Common myeloid progenitor, CD34-positive (primary cell): ENCODE results near the gene ASB13.
"Not testable (repeated sequence)": the region's sequence is repeated elsewhere in the genome, so short reads cannot be mapped to it uniquely, and the experiment has no call there.

Experiments
- CTCF ChIA-PET: fragments of 350-600 bp; sonication (Branson Sonifier 250); formaldehyde crosslinking; loops from one replicate; lab custom pipeline; 2021; ENCODE audit warnings: antibody characterized with exemption; lab: Charles Lee
- POLR2A ChIA-PET: fragments of 350-600 bp; sonication (Branson Sonifier 250); formaldehyde crosslinking; loops from one replicate; lab custom pipeline; 2021; ENCODE audit warnings: antibody characterized with exemption; lab: Charles Lee
- DNase-seq, 3 donors: peaks; one replicate each; pipeline versions ENCODE4 v3.0.0 to v3.0.0-alpha.2; 2013
- H3K27ac ChIP-seq, 2 experiments: 1 replicate in 1 of 2; 2 replicates in 1 of 2; pipeline ENCODE4 v1.7.0; 2013; ENCODE audit warnings: inconsistent platforms in 2 of 2, low read length in 2 of 2, mild to moderate bottlenecking in 2 of 2, low read depth in 1 of 2, moderate library complexity in 1 of 2; ENCODE audit not compliant: severe bottlenecking in 2 of 2, insufficient read depth in 1 of 2, poor library complexity in 1 of 2
- H3K27me3 ChIP-seq, 5 experiments: replicated peaks in 2 of 5; 1 replicate in 3 of 5; 2 replicates in 2 of 5; pipeline versions ENCODE4 v1.6.1 to v1.7.0; 2013; ENCODE audit warnings: low read length in 4 of 5, mild to moderate bottlenecking in 2 of 5, moderate library complexity in 2 of 5, inconsistent platforms in 1 of 5; ENCODE audit not compliant: insufficient read depth in 5 of 5, control insufficient read depth in 4 of 5
- H3K36me3 ChIP-seq, 4 experiments: 1 replicate in 2 of 4; 2 replicates in 2 of 4; pipeline versions ENCODE4 v1.6.1 to v1.7.0; 2013; ENCODE audit warnings: low read length in 3 of 4, control low read depth in 1 of 4, mild to moderate bottlenecking in 1 of 4; ENCODE audit not compliant: control insufficient read depth in 4 of 4, insufficient read depth in 4 of 4
- H3K4me1 ChIP-seq, 4 experiments: 1 replicate in 3 of 4; 2 replicates in 1 of 4; pipeline versions ENCODE4 v1.6.1 to v1.7.1; 2013; ENCODE audit warnings: low read length in 3 of 4, mild to moderate bottlenecking in 3 of 4, control low read depth in 1 of 4, inconsistent platforms in 1 of 4, moderate library complexity in 1 of 4; ENCODE audit not compliant: control insufficient read depth in 4 of 4, insufficient read depth in 4 of 4; ENCODE audit errors: control extremely low read depth in 1 of 4
- H3K4me3 ChIP-seq, 7 experiments: 1 replicate in 4 of 7; 2 replicates in 3 of 7; pipeline versions ENCODE4 v1.5.1 to v1.7.0; 2013; ENCODE audit warnings: mild to moderate bottlenecking in 7 of 7, low read length in 6 of 7, moderate library complexity in 6 of 7, inconsistent platforms in 2 of 7, low read depth in 2 of 7, control low read depth in 1 of 7; ENCODE audit not compliant: insufficient read depth in 4 of 7, control insufficient read depth in 1 of 7; ENCODE audit errors: extremely low read depth in 1 of 7
- H3K9me3 ChIP-seq, 5 experiments: 1 replicate in 4 of 5; 2 replicates in 1 of 5; pipeline versions ENCODE4 v1.6.1 to v1.7.1; 2013; ENCODE audit warnings: low read length in 4 of 5, mild to moderate bottlenecking in 2 of 5, inconsistent platforms in 1 of 5, low read depth in 1 of 5, moderate library complexity in 1 of 5; ENCODE audit not compliant: control insufficient read depth in 4 of 5, insufficient read depth in 2 of 5; ENCODE audit errors: control extremely low read depth in 1 of 5
- WGBS: methylation state at CpG from one replicate; pipeline ENCODE4 v1.1.5; 2013; ENCODE audit not compliant: insufficient coverage; 5-methylcytosine and 5-hydroxymethylcytosine counted together

Gene ASB13

GRCh38 chr10:5627486-5628044, 38.8 kb downstream of the ASB13 start:
- no peak for DNase-seq
- CTCF ChIA-PET, result no interaction called here
- H3K4me3 ChIP-seq, result no peak overlapping the region
- no peak overlapping the region for H3K27ac ChIP-seq
- peaks cover 0 to 22% (median 13%) of the 10 kb centered on the region in 4 experiments for H3K4me1 ChIP-seq
- 100% methylated on average over 3 of the region's 7 CpGs for WGBS
- POLR2A ChIA-PET, result no interaction called here
- no peaks in the 10 kb centered on the region for H3K36me3 ChIP-seq
- no peaks in the 10 kb centered on the region for H3K27me3 ChIP-seq
- no peaks in the 10 kb centered on the region for H3K9me3 ChIP-seq

- Histone ChIP-seq H3K36me3 (no peaks in the 10 kb centered on the region), H3K27ac (no peak overlapping the region), H3K9me3 (no peaks in the 10 kb centered on the region), H3K27me3 (no peaks in the 10 kb centered on the region), H3K4me3 (no peak overlapping the region), H3K4me1 (peaks cover 0 to 22% (median 13%) of the 10 kb centered on the region in 4 experiments)
- ChIA-PET CTCF (interaction anchor here (0.8 to 11.1 kb wide), 3 partner anchors 7 to 183 kb away, joined by 4 to 185 read pairs (median 19); no protein-coding TSS in a partner anchor), POLR2A (no interaction called here)
- DNase-seq, result no peak
- WGBS, result 96% methylated on average over 9 of the region's 13 CpGs
These were observed 40.2 kb downstream of the ASB13 start for GRCh38 chr10:5625992-5626777.

GRCh38 chr10:5624701-5625100, 41.7 kb downstream of the ASB13 start:
- Histone ChIP-seq H3K4me3 (no peak overlapping the region), H3K27ac (no peak overlapping the region), H3K27me3 (no peaks in the 10 kb centered on the region), H3K4me1 (peaks cover 0 to 18% (median 13%) of the 10 kb centered on the region in 4 experiments), H3K9me3 (no peaks in the 10 kb centered on the region), H3K36me3 (no peaks in the 10 kb centered on the region)
- ChIA-PET POLR2A (no interaction called here), CTCF (interaction anchor here (1.6 to 11.1 kb wide), 3 partner anchors 9 to 181 kb away, joined by 3 to 185 read pairs (median 19); no protein-coding TSS in a partner anchor)
- 97% methylated on average over 24 of the region's 24 CpGs for WGBS
- no peak for DNase-seq

GRCh38 chr10:5623081-5623748, 43.2 kb downstream of the ASB13 start:
- WGBS, result 20% methylated on average over 18 of the region's 19 CpGs
- peak overlapping the region in 1 of 7 experiments; percentile 25 for H3K4me3 ChIP-seq
- H3K36me3 ChIP-seq, result no peaks in the 10 kb centered on the region
- ChIA-PET CTCF (interaction anchor here (0.7 to 11.1 kb wide), 39 partner anchors 8 to 809 kb away, joined by 3 to 185 read pairs (median 4); no protein-coding TSS in a partner anchor), POLR2A (interaction anchor here (0.5 to 0.9 kb wide), 2 partner anchors 75 to 177 kb away, joined by 3 to 4 read pairs; no protein-coding TSS in a partner anchor)
- no peak overlapping the region for H3K27ac ChIP-seq
- peaks cover 0 to 5% (median under 1%) of the 10 kb centered on the region in 4 experiments for H3K4me1 ChIP-seq
- H3K27me3 ChIP-seq, result no peaks in the 10 kb centered on the region
- DNase-seq, result peak; percentile 74 to 82 (median 81)
- H3K9me3 ChIP-seq, result no peaks in the 10 kb centered on the region

- DNase-seq, result no peak
- Histone ChIP-seq H3K9me3 (no peaks in the 10 kb centered on the region), H3K27ac (no peak overlapping the region), H3K27me3 (no peaks in the 10 kb centered on the region), H3K4me3 (no peak overlapping the region), H3K36me3 (no peaks in the 10 kb centered on the region), H3K4me1 (peaks cover 0 to 4% (median 0%) of the 10 kb centered on the region in 4 experiments)
- ChIA-PET POLR2A (interaction anchor here (0.5 kb wide), 1 partner anchor 74 kb away, joined by 4 read pairs; no protein-coding TSS in a partner anchor), CTCF (interaction anchor here (0.6 to 11.1 kb wide), 40 partner anchors 7 to 809 kb away, joined by 3 to 185 read pairs (median 4); no protein-coding TSS in a partner anchor)
- 100% methylated on average over 3 of the region's 6 CpGs for WGBS
These were observed 44.0 kb downstream of the ASB13 start for GRCh38 chr10:5622186-5622960.

GRCh38 chr10:5621371-5621770, 45.0 kb downstream of the ASB13 start:
- H3K4me3 ChIP-seq, DNase-seq, H3K36me3 ChIP-seq, H3K27ac ChIP-seq, H3K27me3 ChIP-seq, H3K9me3 ChIP-seq, H3K4me1 ChIP-seq, POLR2A ChIA-PET: not testable (repeated sequence)
- CTCF ChIA-PET, result interaction anchor here (1.2 to 11.1 kb wide), 6 partner anchors 8 to 772 kb away, joined by 3 to 185 read pairs (median 8); no protein-coding TSS in a partner anchor
- 88% methylated on average over 6 of the region's 6 CpGs for WGBS
